AG09309 (cell line): ENCODE results near the gene CPD.

Source experiments
- DNase-seq: peaks from one replicate; pipeline ENCODE4 v3.0.0-alpha.2; 2010; ENCODE audit warnings: low read depth
- H3K4me3 ChIP-seq: 2 replicates; pipeline ENCODE4 v1.5.1; 2011; ENCODE audit warnings: mild to moderate bottlenecking, low read depth, low read length, moderate library complexity; ENCODE audit not compliant: control insufficient read depth
- TF ChIP-seq, protein P1 (sequence below): IDR thresholded peaks from 2 replicates; pipeline ENCODE4 v1.5.1; 2011; ENCODE audit warnings: mild to moderate bottlenecking, low read depth, low read length, inconsistent platforms; ENCODE audit not compliant: insufficient read depth, control insufficient read depth; ENCODE audit errors: missing control alignments

CPD gene

DNA sequence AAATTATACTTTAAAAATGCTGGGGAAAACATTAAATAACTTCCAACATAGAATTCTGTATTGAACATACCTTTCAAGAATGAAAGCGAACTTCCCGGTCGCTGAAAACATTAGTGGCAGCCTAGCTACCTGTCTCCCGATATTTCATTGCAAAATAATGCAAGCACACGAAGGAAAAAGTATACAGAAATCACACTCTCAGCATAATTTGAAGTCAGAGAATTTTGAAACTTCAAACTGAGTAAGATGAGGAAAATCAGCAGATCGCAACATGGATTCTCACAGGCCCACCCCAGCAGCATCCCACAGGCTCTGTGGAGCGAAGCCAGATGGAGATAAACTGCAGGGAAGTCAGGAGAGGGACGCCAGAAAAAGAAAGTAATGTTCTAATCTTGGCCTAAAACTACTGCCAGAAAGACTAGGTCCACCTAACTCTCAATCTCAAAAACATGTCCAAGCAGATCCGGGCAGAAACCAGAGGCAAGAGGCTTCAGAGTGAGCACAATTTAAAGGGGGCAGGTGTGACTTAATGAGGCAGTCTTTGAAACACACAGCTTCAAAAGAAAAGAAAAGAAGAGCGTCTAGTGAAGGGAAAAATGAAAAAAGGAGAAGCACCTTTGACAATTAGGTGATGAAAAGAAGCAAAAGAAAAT, 93.6 kb downstream of the CPD start:
- DNase-seq = no peak
- TF ChIP-seq, protein P1, sequence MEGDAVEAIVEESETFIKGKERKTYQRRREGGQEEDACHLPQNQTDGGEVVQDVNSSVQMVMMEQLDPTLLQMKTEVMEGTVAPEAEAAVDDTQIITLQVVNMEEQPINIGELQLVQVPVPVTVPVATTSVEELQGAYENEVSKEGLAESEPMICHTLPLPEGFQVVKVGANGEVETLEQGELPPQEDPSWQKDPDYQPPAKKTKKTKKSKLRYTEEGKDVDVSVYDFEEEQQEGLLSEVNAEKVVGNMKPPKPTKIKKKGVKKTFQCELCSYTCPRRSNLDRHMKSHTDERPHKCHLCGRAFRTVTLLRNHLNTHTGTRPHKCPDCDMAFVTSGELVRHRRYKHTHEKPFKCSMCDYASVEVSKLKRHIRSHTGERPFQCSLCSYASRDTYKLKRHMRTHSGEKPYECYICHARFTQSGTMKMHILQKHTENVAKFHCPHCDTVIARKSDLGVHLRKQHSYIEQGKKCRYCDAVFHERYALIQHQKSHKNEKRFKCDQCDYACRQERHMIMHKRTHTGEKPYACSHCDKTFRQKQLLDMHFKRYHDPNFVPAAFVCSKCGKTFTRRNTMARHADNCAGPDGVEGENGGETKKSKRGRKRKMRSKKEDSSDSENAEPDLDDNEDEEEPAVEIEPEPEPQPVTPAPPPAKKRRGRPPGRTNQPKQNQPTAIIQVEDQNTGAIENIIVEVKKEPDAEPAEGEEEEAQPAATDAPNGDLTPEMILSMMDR = no peak
- no peak overlapping the region for H3K4me3 ChIP-seq

DNA sequence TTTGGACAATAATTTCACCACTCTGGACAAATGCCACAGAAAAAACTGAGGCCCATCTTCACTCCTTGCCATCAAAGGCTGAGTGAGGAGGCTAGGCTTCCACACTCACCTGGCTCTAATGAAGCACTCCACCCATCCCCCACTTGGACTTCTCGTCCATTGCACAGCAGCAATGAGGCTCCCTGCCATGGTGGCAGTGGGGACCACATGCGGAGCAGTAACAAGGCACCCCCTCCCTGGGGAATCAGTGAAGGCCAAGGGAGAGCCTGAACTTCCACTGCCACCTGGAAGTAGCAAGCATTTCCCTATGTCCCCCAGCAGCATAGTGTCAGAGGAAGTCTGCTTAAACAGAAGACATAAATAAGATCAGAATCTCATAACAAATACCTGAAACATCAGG, 96.5 kb downstream of the CPD start:
- H3K4me3 ChIP-seq = no peak overlapping the region
- TF ChIP-seq, protein P1 = no peak
- DNase-seq = no peak

DNA sequence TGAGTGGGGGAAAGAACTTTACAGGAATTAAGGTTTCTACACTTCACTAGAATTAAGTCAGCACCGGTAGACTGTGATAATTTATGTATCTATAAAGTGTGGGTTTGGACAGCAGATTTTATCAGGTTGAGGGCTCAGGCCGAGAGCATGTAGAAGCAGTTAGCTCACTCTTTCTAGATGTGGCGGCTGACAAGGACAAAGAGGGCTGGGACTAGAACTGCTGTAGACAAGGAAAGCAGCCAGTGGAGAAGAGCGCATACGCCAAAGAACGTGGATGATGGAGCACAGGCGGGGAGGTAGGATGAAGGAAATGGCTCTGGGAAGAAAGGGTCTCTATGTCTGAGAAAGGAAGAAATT, 98.0 kb downstream of the CPD start:
- peak overlapping the region; percentile 98 for H3K4me3 ChIP-seq
- TF ChIP-seq, protein P1 = no peak
- DNase-seq = no peak

DNA sequence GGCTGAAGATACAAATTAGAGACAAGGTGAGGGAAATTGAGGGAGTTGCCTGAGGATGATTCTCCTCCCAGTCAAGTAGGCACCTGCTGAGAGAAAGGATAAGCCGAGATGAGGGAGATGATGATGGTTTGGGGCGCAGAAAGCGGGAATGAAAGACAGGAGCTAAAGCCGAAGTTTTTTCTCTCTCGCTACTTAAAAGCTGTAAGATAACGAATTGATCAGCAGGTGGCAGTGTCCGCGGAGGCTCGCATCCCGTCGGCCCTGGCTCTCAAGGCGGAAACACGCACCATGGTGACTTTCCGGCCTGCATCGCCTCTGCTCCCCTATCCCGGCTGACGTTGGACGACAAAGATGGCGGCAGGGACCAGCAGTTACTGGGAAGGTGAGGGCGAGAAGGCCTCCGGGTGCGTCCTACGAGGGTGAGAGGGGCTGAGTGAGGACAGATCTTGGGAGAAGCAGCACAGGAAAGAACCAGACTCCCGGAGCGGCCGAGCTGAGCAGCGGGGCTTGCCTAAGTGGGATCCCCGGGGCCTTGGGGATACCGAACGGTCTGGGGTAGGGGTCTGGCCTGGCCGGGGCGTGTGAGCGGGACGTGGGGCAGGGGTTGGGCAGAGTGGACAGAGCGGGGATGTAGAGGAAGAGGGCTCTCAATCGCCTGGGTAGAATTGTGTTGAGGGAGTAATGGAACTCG, 98.5 kb downstream of the CPD start, which contains the start of gene GOSR1:
Gene GOSR1 (plus strand): TSS at position 326 of the 691 bp plus-strand sequence. CDS start 26 bp downstream, at position 352.
- TF ChIP-seq, protein P1 = peak; percentile 82
- peak within 1 kb of the TSS; percentile 98 for H3K4me3 ChIP-seq
- DNase-seq = peak; percentile 78

DNA sequence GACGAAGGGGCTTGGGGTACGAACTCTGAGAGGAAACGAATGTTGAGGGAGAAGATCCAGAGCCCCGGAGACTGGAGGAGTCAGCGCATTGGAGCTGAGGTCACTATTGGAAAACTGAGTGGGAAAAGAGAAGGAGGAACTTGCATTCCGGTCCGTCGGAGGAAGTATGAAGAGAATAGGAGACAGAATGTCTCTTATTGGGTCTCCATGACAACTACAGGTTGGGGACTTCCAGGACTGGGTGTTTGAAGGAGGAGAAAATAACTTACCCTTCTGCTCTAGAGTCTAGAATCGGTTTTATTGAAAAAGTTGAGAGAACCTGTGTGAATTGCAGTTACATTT, 99.0 kb downstream of the CPD start:
- TF ChIP-seq, protein P1 = no peak
- peak overlapping the region; percentile 98 for H3K4me3 ChIP-seq
- DNase-seq = no peak

DNA sequence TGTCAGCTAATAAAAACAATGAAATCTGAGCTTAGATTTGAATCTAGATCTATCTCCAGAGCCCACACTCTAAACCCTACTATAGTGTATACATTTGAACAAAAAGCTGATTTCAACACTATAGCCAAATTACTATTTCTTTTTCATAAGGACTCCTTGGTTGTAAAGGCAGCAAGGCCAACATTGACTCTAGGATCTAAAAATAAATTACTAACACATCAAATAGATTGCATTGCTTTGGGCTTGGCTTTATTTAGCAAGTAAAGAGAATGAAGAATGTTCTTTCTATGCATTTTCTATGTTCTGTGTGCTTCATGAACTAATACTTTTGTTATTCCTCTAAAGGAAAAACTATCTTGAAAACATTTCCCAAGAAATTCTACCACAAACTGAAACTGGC, 103.8 kb downstream of the CPD start:
- TF ChIP-seq, protein P1 = no peak
- no peak for DNase-seq
- H3K4me3 ChIP-seq = no peak overlapping the region
